ENCODE data around the gene ANAPC13. TPM values are rescaled to one million over a fixed set of nuclear protein-coding genes. Genes with fewer than 3 reads are reported as not detected.

Gene ANAPC13
- total RNA-seq, 4 donors from 2014 or later: 32.5 to 78.9 (median 49.4) TPM

GRCh38 chr3:134527037-134527436 lies 41.3 kb upstream of the ANAPC13 start:
- H3K27me3 ChIP-seq: no peaks in the 10 kb centered on the region
- H3K4me1 ChIP-seq: no peaks in the 10 kb centered on the region
- no peak overlapping the region for H3K4me3 ChIP-seq
- intact Hi-C loops (cut with DNase I): no loop called here
- no peak overlapping the region for H3K27ac ChIP-seq (replicated peaks in 1 of 4)
- H3K36me3 ChIP-seq: peaks cover 0 to 5% (median 0%) of the 10 kb centered on the region in 4 donors
- no peak for DNase-seq (ENCODE audit: extremely low spot score)
- TF ChIP-seq POLR2A (IDR thresholded peaks at IDR 0.05; ENCODE audit: low read depth): no peak
- TF ChIP-seq POLR2AphosphoS5 (IDR thresholded peaks at IDR 0.05): no peak
- TF ChIP-seq CTCF (IDR thresholded peaks at IDR 0.05): no peak
- no peak for TF ChIP-seq EP300 (IDR thresholded peaks at IDR 0.05)
- peaks cover 0 to 35% (median 27%) of the 10 kb centered on the region in 4 donors for H3K9me3 ChIP-seq
- WGBS: 100% methylated on average over 1 of the region's 4 CpGs

- no peaks in the 10 kb centered on the region for H3K4me1 ChIP-seq
- H3K9me3 ChIP-seq: peaks cover 0 to 35% (median 27%) of the 10 kb centered on the region in 4 donors
- intact Hi-C loops (cut with DNase I): no loop called here
- H3K27ac ChIP-seq (replicated peaks in 1 of 4): no peak overlapping the region
- H3K36me3 ChIP-seq: peaks cover 0 to 5% (median 0%) of the 10 kb centered on the region in 4 donors
- no peak for TF ChIP-seq POLR2AphosphoS5 (IDR thresholded peaks at IDR 0.05)
- TF ChIP-seq POLR2A (IDR thresholded peaks at IDR 0.05; ENCODE audit: low read depth): no peak
- 91% methylated on average over 1 of the region's 1 CpG for WGBS
- H3K4me3 ChIP-seq: no peak overlapping the region
- no peak for DNase-seq (ENCODE audit: extremely low spot score)
- no peaks in the 10 kb centered on the region for H3K27me3 ChIP-seq
Measured at GRCh38 chr3:134526319-134526718, 40.5 kb upstream of the ANAPC13 start.

GRCh38 chr3:134525293-134525692 lies 39.5 kb upstream of the ANAPC13 start:
- Histone ChIP-seq H3K4me3 (no peak overlapping the region), H3K9me3 (peaks cover 0 to 35% (median 27%) of the 10 kb centered on the region in 4 donors), H3K4me1 (no peaks in the 10 kb centered on the region), H3K36me3 (peaks cover 0 to 5% (median 0%) of the 10 kb centered on the region in 4 donors), H3K27ac (replicated peaks in 1 of 4) (no peak overlapping the region), H3K27me3 (no peaks in the 10 kb centered on the region)
- TF ChIP-seq POLR2A (IDR thresholded peaks at IDR 0.05; ENCODE audit: low read depth) (no peak), POLR2AphosphoS5 (IDR thresholded peaks at IDR 0.05) (no peak), CTCF (IDR thresholded peaks at IDR 0.05) (no peak), EP300 (IDR thresholded peaks at IDR 0.05) (no peak)
- no peak for DNase-seq (ENCODE audit: extremely low spot score)
- intact Hi-C loops (cut with DNase I): no loop called here

DNA sequence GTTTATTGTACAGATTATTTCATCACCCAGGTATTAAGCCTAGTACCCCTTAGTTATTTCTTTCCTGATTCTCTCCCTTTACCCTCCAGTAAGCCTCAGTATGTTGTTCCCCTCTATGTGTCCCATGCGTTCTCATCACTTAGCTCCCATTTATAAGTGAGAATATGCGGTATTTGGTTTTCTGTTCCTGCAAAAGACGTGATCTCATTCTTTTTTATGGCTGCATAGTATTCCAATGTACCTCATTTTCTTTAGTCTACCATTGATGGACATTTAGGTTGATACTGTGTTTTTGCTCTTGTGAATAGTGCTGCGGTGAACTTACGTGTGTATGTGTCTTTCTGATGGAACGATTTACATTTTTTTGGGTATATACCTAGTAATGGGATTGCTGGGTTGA lies 36.8 kb upstream of the ANAPC13 start:
- WGBS: over 99% methylated on average over 6 of the region's 6 CpGs
- peaks cover 0 to 36% (median 29%) of the 10 kb centered on the region in 4 donors for H3K9me3 ChIP-seq
- no peak overlapping the region for H3K27ac ChIP-seq (replicated peaks in 1 of 4)
- H3K4me1 ChIP-seq: peaks cover 0 to 4% (median 0%) of the 10 kb centered on the region in 4 donors
- TF ChIP-seq POLR2A (IDR thresholded peaks at IDR 0.05; ENCODE audit: low read depth): no peak
- TF ChIP-seq POLR2AphosphoS5 (IDR thresholded peaks at IDR 0.05): no peak
- no peak for TF ChIP-seq EP300 (IDR thresholded peaks at IDR 0.05)
- TF ChIP-seq CTCF (IDR thresholded peaks at IDR 0.05): no peak
- H3K4me3 ChIP-seq: no peak overlapping the region
- H3K36me3 ChIP-seq: peaks cover 0 to 5% (median 0%) of the 10 kb centered on the region in 4 donors
- DNase-seq (ENCODE audit: extremely low spot score): no peak
- intact Hi-C loops (cut with DNase I): no loop called here
- H3K27me3 ChIP-seq: no peaks in the 10 kb centered on the region

DNA sequence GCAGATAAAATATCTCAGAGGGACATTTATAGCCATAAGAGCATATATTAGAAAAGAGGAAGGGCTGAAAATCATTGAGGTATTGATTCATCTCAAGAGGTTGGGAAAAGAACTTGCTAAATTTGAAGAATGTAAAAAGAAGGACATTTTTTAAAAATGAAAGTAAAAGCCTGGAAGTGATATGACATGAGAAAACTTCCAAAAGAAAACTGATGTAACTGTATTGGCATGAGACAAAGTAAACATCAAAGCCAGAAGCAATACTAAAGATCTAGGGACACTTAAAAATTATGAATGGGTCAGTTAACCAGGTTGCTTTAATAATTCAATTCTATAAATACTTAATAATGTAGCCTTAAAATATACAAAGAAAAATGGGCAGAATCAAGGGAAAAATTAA lies 32.0 kb upstream of the ANAPC13 start:
- no peaks in the 10 kb centered on the region for H3K27me3 ChIP-seq
- DNase-seq (ENCODE audit: extremely low spot score): no peak
- intact Hi-C loops (cut with DNase I): no loop called here
- H3K27ac ChIP-seq (replicated peaks in 1 of 4): no peak overlapping the region
- TF ChIP-seq POLR2AphosphoS5 (IDR thresholded peaks at IDR 0.05) (no peak), CTCF (IDR thresholded peaks at IDR 0.05) (no peak), EP300 (IDR thresholded peaks at IDR 0.05) (no peak), POLR2A (IDR thresholded peaks at IDR 0.05; ENCODE audit: low read depth) (no peak)
- H3K36me3 ChIP-seq: peaks cover 0 to 5% (median 0%) of the 10 kb centered on the region in 4 donors
- no peak overlapping the region for H3K4me3 ChIP-seq
- H3K9me3 ChIP-seq: peaks cover 0 to 6% (median 3%) of the 10 kb centered on the region in 4 donors
- peaks cover 0 to 6% (median 0%) of the 10 kb centered on the region in 4 donors for H3K4me1 ChIP-seq

All from esophagus muscularis mucosa (tissue), 4 donors.